WTC11 (cell line): ENCODE measurements around the gene FBXO15. TPM values are rescaled to one million over a fixed set of nuclear protein-coding genes. Genes with fewer than 3 reads are reported as not detected.

Source experiments
- ATAC-seq: fragments of 200-7000 bp; cut with Tn5 transposase; 2 replicates; pipeline ENCODE4 v1.10.0; 2021; ENCODE audit warnings: mild to moderate bottlenecking, moderate library complexity
- CTCF ChIA-PET: fragments of 300-600 bp; sonication (Branson Sonifier 250); formaldehyde crosslinking; loops from one replicate; lab custom pipeline; 2021; ENCODE audit warnings: antibody characterized with exemption; lab: Charles Lee
- POLR2A ChIA-PET: fragments of 350-600 bp; sonication (Branson Sonifier 250); formaldehyde crosslinking; loops from one replicate; lab custom pipeline; 2021; ENCODE audit warnings: antibody characterized with exemption; lab: Charles Lee
- DNase-seq: peaks from one replicate; pipeline ENCODE4 v3.0.0; 2021; ENCODE audit warnings: low spot score
- H3K27ac Mint-ChIP-seq: 2 replicates; pipeline ENCODE4 v1.8.0; 2021; ENCODE audit warnings: mixed read lengths
- H3K27me3 Mint-ChIP-seq: 2 replicates; pipeline ENCODE4 v1.8.0; 2021; ENCODE audit warnings: low read depth, mild to moderate bottlenecking, moderate library complexity, mixed read lengths
- H3K36me3 Mint-ChIP-seq: 2 replicates; pipeline ENCODE4 v1.8.0; 2021; ENCODE audit warnings: mixed read lengths
- H3K4me1 Mint-ChIP-seq: 2 replicates; pipeline ENCODE4 v1.8.0; 2022; ENCODE audit warnings: mixed read lengths
- H3K4me3 Mint-ChIP-seq: 2 replicates; pipeline ENCODE4 v1.8.0; 2021; ENCODE audit warnings: mild to moderate bottlenecking, moderate library complexity, mixed read lengths
- H3K9me3 Mint-ChIP-seq: 2 replicates; pipeline ENCODE4 v1.8.0; 2021; ENCODE audit warnings: mixed read lengths
- MXD4 ChIP-seq: fragments of 250-450 bp; sonication (Bioruptor Pico); IDR thresholded peaks from 2 replicates; pipeline ENCODE4 v1.8.0; 2021; ENCODE audit warnings: mild to moderate bottlenecking, moderate library complexity, borderline replicate concordance
- NR3C1 ChIP-seq: sonication (generic); formaldehyde crosslinking; conservative IDR thresholded peaks from 2 replicates; pipeline ENCODE4 v1.8.1; 2023; ENCODE audit warnings: low read depth, mild to moderate bottlenecking, missing genetic modification reagents
- PRRX2 ChIP-seq: fragments of 250-450 bp; sonication (Bioruptor Pico); IDR thresholded peaks from 2 replicates; pipeline ENCODE4 v1.8.0; 2021; ENCODE audit warnings: mild to moderate bottlenecking
- RELA ChIP-seq: sonication (generic); formaldehyde crosslinking; IDR thresholded peaks from 2 replicates; pipeline ENCODE4 v1.8.1; 2022; ENCODE audit warnings: missing genetic modification reagents, mild to moderate bottlenecking, borderline replicate concordance
- ZNF138 ChIP-seq: sonication (generic); formaldehyde crosslinking; conservative IDR thresholded peaks from 2 replicates; pipeline ENCODE4 v1.8.1; 2022; ENCODE audit warnings: mild to moderate bottlenecking, moderate library complexity, missing genetic modification reagents
- ZNF219 ChIP-seq: sonication (generic); formaldehyde crosslinking; IDR thresholded peaks from 2 replicates; pipeline ENCODE4 v1.8.0; 2023; ENCODE audit warnings: missing genetic modification reagents, mild to moderate bottlenecking, borderline replicate concordance
- ZNF416 ChIP-seq: fragments of 250-450 bp; sonication (Bioruptor Pico); IDR thresholded peaks from 2 replicates; pipeline ENCODE4 v1.9.0; 2021; ENCODE audit warnings: mild to moderate bottlenecking, inconsistent platforms
- total RNA-seq: library from RNA; stranded (reverse); gene quantifications from 3 replicates; pipeline ENCODE4 v1.2.3, GENCODE V29; 2021
- TF ChIP-seq, protein P1 (sequence below): sonication (generic); formaldehyde crosslinking; IDR thresholded peaks from 2 replicates; pipeline ENCODE4 v1.8.0; 2023; ENCODE audit warnings: missing genetic modification reagents
- TF ChIP-seq, protein P2 (sequence below): sonication (generic); formaldehyde crosslinking; IDR thresholded peaks from 2 replicates; pipeline ENCODE4 v1.8.1; 2022; ENCODE audit warnings: missing genetic modification reagents, borderline replicate concordance
- TF ChIP-seq, protein P3 (sequence below): fragments of 250-450 bp; sonication (Bioruptor Pico); IDR thresholded peaks from 2 replicates; pipeline ENCODE4 v2.1.2; 2022; ENCODE audit warnings: mild to moderate bottlenecking, moderate library complexity
- TF ChIP-seq, protein P4 (sequence below): sonication (generic); formaldehyde crosslinking; IDR thresholded peaks from 2 replicates; pipeline ENCODE4 v1.8.0; 2022; ENCODE audit warnings: missing genetic modification reagents
- TF ChIP-seq, protein P5 (sequence below): sonication (generic); formaldehyde crosslinking; IDR thresholded peaks from 2 replicates; pipeline ENCODE4 v1.8.1; 2023; ENCODE audit warnings: mild to moderate bottlenecking, missing genetic modification reagents, moderate library complexity
- TF ChIP-seq, protein P6 (sequence below): fragments of 250-450 bp; sonication (Bioruptor Pico); conservative IDR thresholded peaks from 2 replicates; pipeline ENCODE4 v1.9.0; 2021; ENCODE audit warnings: mild to moderate bottlenecking
- TF ChIP-seq, protein P7 (sequence below): sonication (generic); formaldehyde crosslinking; IDR thresholded peaks from 2 replicates; pipeline ENCODE4 v1.8.1; 2022; ENCODE audit warnings: mild to moderate bottlenecking, missing genetic modification reagents, moderate library complexity, borderline replicate concordance
- TF ChIP-seq, protein P8 (sequence below): sonication (generic); formaldehyde crosslinking; IDR thresholded peaks from 2 replicates; pipeline ENCODE4 v1.8.1; 2022; ENCODE audit warnings: low read depth, mild to moderate bottlenecking, moderate library complexity, missing genetic modification reagents, borderline replicate concordance

The FBXO15 gene
- total RNA-seq, 1 experiment from 2014 or later: 0.96 TPM

DNA sequence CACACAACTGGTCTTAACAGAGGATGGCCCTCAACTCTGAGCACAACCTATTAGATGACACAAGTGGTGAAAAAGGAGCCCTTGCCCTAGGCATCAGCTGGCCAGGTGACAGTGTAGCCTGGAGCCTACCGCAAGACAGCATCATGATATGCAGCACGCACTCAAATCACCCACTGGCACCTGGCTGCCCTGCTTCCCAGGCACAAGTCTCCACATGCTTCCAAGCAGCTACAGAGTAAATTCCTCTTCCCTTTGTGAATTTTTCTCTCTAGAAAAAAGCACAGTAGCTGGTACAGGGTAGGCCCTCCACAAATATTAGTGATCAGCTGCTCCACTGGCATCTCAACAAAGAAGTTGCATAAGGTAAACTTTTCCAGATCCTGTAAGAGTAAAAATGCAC is 6.0 kb downstream of the FBXO15 start (continued):
- TF ChIP-seq, protein P1, sequence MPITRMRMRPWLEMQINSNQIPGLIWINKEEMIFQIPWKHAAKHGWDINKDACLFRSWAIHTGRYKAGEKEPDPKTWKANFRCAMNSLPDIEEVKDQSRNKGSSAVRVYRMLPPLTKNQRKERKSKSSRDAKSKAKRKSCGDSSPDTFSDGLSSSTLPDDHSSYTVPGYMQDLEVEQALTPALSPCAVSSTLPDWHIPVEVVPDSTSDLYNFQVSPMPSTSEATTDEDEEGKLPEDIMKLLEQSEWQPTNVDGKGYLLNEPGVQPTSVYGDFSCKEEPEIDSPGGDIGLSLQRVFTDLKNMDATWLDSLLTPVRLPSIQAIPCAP (CRISPR knock-in tag): no peak
- TF ChIP-seq, protein P2, sequence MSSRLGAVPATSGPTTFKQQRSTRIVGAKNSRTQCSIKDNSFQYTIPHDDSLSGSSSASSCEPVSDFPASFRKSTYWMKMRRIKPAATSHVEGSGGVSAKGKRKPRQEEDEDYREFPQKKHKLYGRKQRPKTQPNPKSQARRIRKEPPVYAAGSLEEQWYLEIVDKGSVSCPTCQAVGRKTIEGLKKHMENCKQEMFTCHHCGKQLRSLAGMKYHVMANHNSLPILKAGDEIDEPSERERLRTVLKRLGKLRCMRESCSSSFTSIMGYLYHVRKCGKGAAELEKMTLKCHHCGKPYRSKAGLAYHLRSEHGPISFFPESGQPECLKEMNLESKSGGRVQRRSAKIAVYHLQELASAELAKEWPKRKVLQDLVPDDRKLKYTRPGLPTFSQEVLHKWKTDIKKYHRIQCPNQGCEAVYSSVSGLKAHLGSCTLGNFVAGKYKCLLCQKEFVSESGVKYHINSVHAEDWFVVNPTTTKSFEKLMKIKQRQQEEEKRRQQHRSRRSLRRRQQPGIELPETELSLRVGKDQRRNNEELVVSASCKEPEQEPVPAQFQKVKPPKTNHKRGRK (CRISPR knock-in tag): no peak
- no peak for TF ChIP-seq NR3C1 (CRISPR knock-in tag)
- TF ChIP-seq ZNF219: no peak
- TF ChIP-seq, protein P3, sequence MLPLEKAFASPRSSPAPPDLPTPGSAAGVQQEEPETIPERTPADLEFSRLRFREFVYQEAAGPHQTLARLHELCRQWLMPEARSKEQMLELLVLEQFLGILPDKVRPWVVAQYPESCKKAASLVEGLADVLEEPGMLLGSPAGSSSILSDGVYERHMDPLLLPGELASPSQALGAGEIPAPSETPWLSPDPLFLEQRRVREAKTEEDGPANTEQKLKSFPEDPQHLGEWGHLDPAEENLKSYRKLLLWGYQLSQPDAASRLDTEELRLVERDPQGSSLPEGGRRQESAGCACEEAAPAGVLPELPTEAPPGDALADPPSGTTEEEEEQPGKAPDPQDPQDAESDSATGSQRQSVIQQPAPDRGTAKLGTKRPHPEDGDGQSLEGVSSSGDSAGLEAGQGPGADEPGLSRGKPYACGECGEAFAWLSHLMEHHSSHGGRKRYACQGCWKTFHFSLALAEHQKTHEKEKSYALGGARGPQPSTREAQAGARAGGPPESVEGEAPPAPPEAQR: no peak

DNA sequence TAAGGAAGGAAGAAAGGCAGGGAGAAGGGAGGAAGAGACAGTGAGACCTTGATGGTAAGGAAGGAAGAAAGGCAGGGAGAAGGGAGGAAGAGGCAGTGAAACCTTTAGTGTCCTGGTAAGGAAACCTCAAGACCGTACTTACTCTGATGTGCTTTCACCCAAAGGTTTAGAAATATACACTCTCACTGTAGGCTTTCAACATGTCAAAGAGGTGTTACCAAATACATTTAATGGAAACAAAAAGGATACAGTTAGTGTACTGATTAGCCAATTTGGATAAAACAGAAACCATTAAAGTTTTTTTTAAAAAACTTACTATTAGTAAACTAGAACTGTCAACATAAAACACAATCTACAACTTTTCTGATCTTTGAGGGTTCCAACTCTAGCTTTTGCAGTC is 7.1 kb downstream of the FBXO15 start:
- TF ChIP-seq, protein P4, sequence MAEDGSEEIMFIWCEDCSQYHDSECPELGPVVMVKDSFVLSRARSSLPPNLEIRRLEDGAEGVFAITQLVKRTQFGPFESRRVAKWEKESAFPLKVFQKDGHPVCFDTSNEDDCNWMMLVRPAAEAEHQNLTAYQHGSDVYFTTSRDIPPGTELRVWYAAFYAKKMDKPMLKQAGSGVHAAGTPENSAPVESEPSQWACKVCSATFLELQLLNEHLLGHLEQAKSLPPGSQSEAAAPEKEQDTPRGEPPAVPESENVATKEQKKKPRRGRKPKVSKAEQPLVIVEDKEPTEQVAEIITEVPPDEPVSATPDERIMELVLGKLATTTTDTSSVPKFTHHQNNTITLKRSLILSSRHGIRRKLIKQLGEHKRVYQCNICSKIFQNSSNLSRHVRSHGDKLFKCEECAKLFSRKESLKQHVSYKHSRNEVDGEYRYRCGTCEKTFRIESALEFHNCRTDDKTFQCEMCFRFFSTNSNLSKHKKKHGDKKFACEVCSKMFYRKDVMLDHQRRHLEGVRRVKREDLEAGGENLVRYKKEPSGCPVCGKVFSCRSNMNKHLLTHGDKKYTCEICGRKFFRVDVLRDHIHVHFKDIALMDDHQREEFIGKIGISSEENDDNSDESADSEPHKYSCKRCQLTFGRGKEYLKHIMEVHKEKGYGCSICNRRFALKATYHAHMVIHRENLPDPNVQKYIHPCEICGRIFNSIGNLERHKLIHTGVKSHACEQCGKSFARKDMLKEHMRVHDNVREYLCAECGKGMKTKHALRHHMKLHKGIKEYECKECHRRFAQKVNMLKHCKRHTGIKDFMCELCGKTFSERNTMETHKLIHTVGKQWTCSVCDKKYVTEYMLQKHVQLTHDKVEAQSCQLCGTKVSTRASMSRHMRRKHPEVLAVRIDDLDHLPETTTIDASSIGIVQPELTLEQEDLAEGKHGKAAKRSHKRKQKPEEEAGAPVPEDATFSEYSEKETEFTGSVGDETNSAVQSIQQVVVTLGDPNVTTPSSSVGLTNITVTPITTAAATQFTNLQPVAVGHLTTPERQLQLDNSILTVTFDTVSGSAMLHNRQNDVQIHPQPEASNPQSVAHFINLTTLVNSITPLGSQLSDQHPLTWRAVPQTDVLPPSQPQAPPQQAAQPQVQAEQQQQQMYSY (CRISPR knock-in tag): no peak
- TF ChIP-seq, protein P5, sequence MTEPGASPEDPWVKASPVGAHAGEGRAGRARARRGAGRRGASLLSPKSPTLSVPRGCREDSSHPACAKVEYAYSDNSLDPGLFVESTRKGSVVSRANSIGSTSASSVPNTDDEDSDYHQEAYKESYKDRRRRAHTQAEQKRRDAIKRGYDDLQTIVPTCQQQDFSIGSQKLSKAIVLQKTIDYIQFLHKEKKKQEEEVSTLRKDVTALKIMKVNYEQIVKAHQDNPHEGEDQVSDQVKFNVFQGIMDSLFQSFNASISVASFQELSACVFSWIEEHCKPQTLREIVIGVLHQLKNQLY (CRISPR knock-in tag): no peak
- TF ChIP-seq, protein P6, sequence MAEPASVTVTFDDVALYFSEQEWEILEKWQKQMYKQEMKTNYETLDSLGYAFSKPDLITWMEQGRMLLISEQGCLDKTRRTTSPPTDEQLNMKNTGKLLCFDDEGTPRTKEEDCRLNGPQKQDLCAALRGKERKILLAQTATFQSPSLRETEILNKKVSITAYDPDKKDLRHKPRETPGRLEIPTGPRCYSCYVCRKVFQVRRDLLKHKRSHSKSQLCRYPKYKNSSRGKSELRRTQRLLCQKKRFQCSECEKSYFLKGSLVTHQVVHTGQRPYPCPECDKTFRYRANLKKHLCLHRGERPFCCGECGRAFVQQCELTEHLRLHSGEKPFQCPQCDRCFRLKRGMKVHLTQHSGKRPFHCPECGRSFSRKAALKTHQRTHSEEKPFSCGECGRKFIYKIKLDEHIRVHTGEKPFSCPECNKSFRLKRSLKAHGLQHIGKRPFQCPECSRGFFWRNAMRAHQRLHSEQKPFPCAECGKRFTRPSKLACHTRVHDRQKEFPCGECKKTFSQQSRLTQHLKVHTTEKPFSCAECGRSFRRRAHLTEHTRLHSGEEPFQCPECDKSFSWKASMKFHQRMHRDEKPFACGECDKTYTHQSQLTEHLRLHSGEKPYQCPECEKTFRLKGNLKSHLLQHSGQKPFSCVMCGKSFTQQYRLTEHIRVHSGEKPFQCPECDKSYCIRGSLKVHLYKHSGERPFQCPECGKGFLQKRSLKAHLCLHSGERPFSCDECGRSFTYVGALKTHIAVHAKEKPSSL (CRISPR knock-in tag): no peak
- no peak for TF ChIP-seq PRRX2 (CRISPR knock-in tag)
- peaks cover 11% of the 10 kb centered on the region; the same call in 1 of the 2 replicates for H3K4me1 Mint-ChIP-seq
- H3K9me3 Mint-ChIP-seq: no peaks in the 10 kb centered on the region
- ATAC-seq (no peak), DNase-seq (no peak)
- peaks cover 4% of the 10 kb centered on the region for H3K27me3 Mint-ChIP-seq
- POLR2A ChIA-PET: no interaction called here
- no peak overlapping the region for H3K4me3 Mint-ChIP-seq
- H3K36me3 Mint-ChIP-seq: no peaks in the 10 kb centered on the region
- CTCF ChIA-PET: no interaction called here
- no peak overlapping the region for H3K27ac Mint-ChIP-seq

DNA sequence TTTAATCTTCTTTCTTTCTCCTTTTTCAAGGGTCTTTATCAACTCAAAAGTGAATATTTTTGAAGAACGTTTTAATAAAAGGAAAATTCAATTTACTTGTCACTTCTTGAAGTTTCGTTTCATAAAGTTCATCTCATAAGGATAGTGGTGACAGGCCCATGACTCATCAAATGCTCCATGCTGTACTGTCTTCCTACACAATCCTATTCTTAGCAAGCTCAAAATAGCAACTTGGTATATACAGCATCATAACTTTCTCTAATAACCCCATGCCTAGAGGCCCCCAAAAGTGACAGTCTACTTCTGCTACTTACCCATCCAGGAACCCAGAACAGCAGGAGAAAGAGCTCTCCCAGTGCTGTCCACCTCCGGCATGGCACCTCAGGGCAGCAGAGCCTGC is 7.7 kb downstream of the FBXO15 start:
- Mint-ChIP-seq H3K27ac (no peak overlapping the region), H3K36me3 (no peaks in the 10 kb centered on the region), H3K4me1 (peaks cover 11% of the 10 kb centered on the region; the same call in 1 of the 2 replicates), H3K4me3 (no peak overlapping the region), H3K27me3 (peaks cover 4% of the 10 kb centered on the region), H3K9me3 (no peaks in the 10 kb centered on the region)
- POLR2A ChIA-PET: no interaction called here
- CTCF ChIA-PET: interaction anchor here (1.7 to 2.3 kb wide), 2 partner anchors 12 to 57 kb away, joined by 7 to 9 read pairs; no protein-coding TSS in a partner anchor
- ATAC-seq (no peak), DNase-seq (no peak)
- TF ChIP-seq, protein P6 (CRISPR knock-in tag): no peak
- TF ChIP-seq ZNF138 (CRISPR knock-in tag) (no peak), MXD4 (CRISPR knock-in tag) (no peak), ZNF416 (no peak), RELA (CRISPR knock-in tag) (no peak)
- TF ChIP-seq, protein P7, sequence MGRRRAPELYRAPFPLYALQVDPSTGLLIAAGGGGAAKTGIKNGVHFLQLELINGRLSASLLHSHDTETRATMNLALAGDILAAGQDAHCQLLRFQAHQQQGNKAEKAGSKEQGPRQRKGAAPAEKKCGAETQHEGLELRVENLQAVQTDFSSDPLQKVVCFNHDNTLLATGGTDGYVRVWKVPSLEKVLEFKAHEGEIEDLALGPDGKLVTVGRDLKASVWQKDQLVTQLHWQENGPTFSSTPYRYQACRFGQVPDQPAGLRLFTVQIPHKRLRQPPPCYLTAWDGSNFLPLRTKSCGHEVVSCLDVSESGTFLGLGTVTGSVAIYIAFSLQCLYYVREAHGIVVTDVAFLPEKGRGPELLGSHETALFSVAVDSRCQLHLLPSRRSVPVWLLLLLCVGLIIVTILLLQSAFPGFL: no peak
- TF ChIP-seq, protein P8, sequence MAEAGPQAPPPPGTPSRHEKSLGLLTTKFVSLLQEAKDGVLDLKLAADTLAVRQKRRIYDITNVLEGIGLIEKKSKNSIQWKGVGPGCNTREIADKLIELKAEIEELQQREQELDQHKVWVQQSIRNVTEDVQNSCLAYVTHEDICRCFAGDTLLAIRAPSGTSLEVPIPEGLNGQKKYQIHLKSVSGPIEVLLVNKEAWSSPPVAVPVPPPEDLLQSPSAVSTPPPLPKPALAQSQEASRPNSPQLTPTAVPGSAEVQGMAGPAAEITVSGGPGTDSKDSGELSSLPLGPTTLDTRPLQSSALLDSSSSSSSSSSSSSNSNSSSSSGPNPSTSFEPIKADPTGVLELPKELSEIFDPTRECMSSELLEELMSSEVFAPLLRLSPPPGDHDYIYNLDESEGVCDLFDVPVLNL: no peak
